GM06990 (cell line): ENCODE measurements around the gene MAML2.

Experiments
- DNase-seq: peaks from one replicate; pipeline ENCODE4 v3.0.0-alpha.2; 2011; ENCODE audit not compliant: insufficient read length; ENCODE audit errors: extremely low read depth
- H3K27me3 ChIP-seq: replicated peaks from 2 replicates; pipeline ENCODE4 v1.6.0; 2011; ENCODE audit warnings: low read length; ENCODE audit not compliant: control insufficient read depth, insufficient read depth
- H3K36me3 ChIP-seq: 2 replicates; pipeline ENCODE4 v1.5.1; 2011; ENCODE audit warnings: low read length; ENCODE audit not compliant: control insufficient read depth, insufficient read depth
- H3K4me3 ChIP-seq: replicated peaks from 2 replicates; pipeline ENCODE4 v1.5.1; 2011; ENCODE audit warnings: low read depth, mild to moderate bottlenecking, control low read depth, low read length
- TF ChIP-seq, protein P1 (sequence below): IDR thresholded peaks from 2 replicates; pipeline ENCODE4 v1.5.1; 2011; ENCODE audit warnings: low read length, control low read depth, mild to moderate bottlenecking, inconsistent platforms; ENCODE audit not compliant: insufficient read depth, poor library complexity, severe bottlenecking

MAML2 gene

GRCh38 chr11:95933594-95933993, 409.4 kb downstream of the MAML2 start:
- H3K36me3 ChIP-seq, result no peaks in the 10 kb centered on the region
- DNase-seq, result no peak

GRCh38 chr11:95931916-95932315, 411.1 kb downstream of the MAML2 start:
- Histone ChIP-seq H3K4me3 (no peak overlapping the region), H3K36me3 (no peaks in the 10 kb centered on the region), H3K27me3 (no peaks in the 10 kb centered on the region)
- DNase-seq, result no peak
- TF ChIP-seq, protein P1, sequence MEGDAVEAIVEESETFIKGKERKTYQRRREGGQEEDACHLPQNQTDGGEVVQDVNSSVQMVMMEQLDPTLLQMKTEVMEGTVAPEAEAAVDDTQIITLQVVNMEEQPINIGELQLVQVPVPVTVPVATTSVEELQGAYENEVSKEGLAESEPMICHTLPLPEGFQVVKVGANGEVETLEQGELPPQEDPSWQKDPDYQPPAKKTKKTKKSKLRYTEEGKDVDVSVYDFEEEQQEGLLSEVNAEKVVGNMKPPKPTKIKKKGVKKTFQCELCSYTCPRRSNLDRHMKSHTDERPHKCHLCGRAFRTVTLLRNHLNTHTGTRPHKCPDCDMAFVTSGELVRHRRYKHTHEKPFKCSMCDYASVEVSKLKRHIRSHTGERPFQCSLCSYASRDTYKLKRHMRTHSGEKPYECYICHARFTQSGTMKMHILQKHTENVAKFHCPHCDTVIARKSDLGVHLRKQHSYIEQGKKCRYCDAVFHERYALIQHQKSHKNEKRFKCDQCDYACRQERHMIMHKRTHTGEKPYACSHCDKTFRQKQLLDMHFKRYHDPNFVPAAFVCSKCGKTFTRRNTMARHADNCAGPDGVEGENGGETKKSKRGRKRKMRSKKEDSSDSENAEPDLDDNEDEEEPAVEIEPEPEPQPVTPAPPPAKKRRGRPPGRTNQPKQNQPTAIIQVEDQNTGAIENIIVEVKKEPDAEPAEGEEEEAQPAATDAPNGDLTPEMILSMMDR, result no peak

More at GRCh38 chr11:95933594-95933993, 409.4 kb downstream of the MAML2 start:
- Histone ChIP-seq H3K4me3 (no peak overlapping the region), H3K27me3 (no peaks in the 10 kb centered on the region)
- TF ChIP-seq, protein P1, result no peak

DNA sequence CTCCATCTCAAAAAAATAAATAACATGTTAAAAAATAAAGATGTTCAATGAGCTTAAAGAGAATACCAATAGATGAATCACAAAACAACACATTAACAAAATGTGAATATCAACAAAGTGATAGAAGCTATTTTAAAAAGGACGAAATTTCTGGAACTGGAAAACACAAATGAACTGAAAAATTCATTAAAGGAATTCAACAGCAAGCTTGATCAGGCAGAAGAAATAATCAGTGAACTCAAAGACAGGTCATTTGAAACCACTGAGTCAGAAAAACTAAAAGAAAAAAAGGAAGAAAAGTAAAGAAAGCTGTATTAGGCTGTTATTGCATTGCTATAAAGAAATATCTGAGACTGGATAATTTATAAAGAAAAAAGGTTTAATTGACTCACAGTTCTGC, 412.0 kb downstream of the MAML2 start:
- H3K4me3 ChIP-seq, result no peak overlapping the region
- TF ChIP-seq, protein P1, result no peak
- no peak for DNase-seq
- H3K36me3 ChIP-seq, result no peaks in the 10 kb centered on the region
- H3K27me3 ChIP-seq, result no peaks in the 10 kb centered on the region

DNA sequence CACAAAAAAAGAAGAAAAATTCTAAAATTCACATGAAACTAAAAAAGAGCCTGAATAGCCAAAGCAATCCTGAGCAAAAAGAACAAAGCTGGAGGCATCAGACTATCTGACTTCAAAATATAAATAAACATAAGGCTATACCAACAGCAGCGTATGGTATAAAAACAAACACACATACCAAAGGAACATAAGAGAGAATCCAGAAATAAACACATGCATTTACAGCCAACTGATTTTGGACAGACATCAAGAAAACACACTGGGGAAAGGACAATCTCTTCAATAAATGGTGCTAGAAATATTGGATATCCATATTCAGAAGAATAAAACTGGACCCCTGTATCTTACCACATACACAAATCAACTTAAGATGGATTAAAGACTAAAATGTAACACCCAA, 416.3 kb downstream of the MAML2 start:
- no peak overlapping the region for H3K4me3 ChIP-seq
- TF ChIP-seq, protein P1, result no peak

More for the DNA sequence above, 416.3 kb downstream of the MAML2 start:
- Histone ChIP-seq H3K27me3 (no peaks in the 10 kb centered on the region), H3K36me3 (no peaks in the 10 kb centered on the region)
- DNase-seq, result no peak
